ENCODE data around the gene RASAL2.

DNA sequence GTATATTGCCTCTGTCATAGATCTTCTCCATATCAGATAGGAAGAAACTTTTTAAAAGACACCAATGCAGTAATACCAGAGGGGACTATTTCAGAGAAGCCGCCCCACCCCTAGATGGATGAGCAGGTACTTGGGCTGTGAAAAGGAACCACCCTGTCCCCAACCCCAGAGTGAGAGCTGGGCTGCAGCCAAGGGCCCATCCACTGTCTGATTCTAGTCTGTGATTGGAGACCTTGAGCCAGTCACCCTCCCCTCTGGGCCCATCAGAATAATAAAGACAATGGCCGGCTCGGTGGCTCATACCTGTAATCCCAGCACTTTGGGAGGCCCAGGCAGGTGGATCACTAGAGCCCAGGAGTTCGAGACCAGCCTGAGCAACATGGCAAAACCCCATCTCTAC lies 397.8 kb downstream of the RASAL2 start:
- TF ChIP-seq, protein P1, sequence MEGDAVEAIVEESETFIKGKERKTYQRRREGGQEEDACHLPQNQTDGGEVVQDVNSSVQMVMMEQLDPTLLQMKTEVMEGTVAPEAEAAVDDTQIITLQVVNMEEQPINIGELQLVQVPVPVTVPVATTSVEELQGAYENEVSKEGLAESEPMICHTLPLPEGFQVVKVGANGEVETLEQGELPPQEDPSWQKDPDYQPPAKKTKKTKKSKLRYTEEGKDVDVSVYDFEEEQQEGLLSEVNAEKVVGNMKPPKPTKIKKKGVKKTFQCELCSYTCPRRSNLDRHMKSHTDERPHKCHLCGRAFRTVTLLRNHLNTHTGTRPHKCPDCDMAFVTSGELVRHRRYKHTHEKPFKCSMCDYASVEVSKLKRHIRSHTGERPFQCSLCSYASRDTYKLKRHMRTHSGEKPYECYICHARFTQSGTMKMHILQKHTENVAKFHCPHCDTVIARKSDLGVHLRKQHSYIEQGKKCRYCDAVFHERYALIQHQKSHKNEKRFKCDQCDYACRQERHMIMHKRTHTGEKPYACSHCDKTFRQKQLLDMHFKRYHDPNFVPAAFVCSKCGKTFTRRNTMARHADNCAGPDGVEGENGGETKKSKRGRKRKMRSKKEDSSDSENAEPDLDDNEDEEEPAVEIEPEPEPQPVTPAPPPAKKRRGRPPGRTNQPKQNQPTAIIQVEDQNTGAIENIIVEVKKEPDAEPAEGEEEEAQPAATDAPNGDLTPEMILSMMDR (IDR thresholded peaks at IDR 0.05), result no peak
- TF ChIP-seq ZFX (IDR thresholded peaks at IDR 0.05; ENCODE audit: borderline replicate concordance), result no peak

All from 22Rv1 (cell line).